SU-DHL-6 (cell line): Measurements from ENCODE around the gene TBC1D22A.

Source experiments
- CTCF ChIP-seq: fragments of 200-600 bp; sonication (generic); IDR thresholded peaks from one replicate; pipeline ENCODE4 v1.5.1; 2017; ENCODE audit warnings: antibody characterized with exemption, mild to moderate bottlenecking, low read length, moderate library complexity; ENCODE audit not compliant: insufficient read depth, poor library complexity, severe bottlenecking
- EZH2phosphoT487 ChIP-seq: fragments of 200-600 bp; sonication (generic), shearing (Covaris generic); conservative IDR thresholded peaks from 2 replicates; pipeline ENCODE4 v1.6.1; 2018; ENCODE audit warnings: mild to moderate bottlenecking, antibody characterized with exemption, low read length, moderate library complexity, mixed read lengths

- no peak for TF ChIP-seq EZH2phosphoT487
- no peak for TF ChIP-seq CTCF
Measured at GRCh38 chr22:46941968-46942798, 179.7 kb downstream of the TBC1D22A start.
